RKO (cell line): Measurements from ENCODE around the gene KLHL6.
"Not testable (repeated sequence)": the region's sequence is repeated elsewhere in the genome, so short reads cannot be mapped to it uniquely, and the experiment has no call there.

ENCODE experiments used
- DNase-seq: peaks from one replicate; pipeline ENCODE4 v3.0.0-alpha.2; 2016; ENCODE audit warnings: low spot score

Gene KLHL6

GRCh38 chr3:183447206-183448001 lies 108.1 kb downstream of the KLHL6 start:
- peak; percentile 92 for DNase-seq

GRCh38 chr3:183446838-183447205 lies 108.7 kb downstream of the KLHL6 start:
- DNase-seq, result no peak

- DNase-seq, result no peak
Observed at GRCh38 chr3:183444748-183445147, 110.8 kb downstream of the KLHL6 start.

- no peak for DNase-seq
Observed at GRCh38 chr3:183443395-183444385, 111.8 kb downstream of the KLHL6 start.

- DNase-seq, result no peak
Observed at GRCh38 chr3:183442994-183443393, 112.5 kb downstream of the KLHL6 start.

GRCh38 chr3:183440521-183440920 lies 115.0 kb downstream of the KLHL6 start:
- DNase-seq, result not testable (repeated sequence)

- no peak for DNase-seq
Observed at GRCh38 chr3:183439515-183439914, 116.0 kb downstream of the KLHL6 start.

GRCh38 chr3:183438735-183439134 lies 116.8 kb downstream of the KLHL6 start:
- DNase-seq, result no peak

GRCh38 chr3:183437666-183438564 lies 117.6 kb downstream of the KLHL6 start:
- no peak for DNase-seq
